ENCODE measurements around the gene TEX51.

TEX51 gene

GRCh38 chr2:126898636-126899035 is at the start of gene TEX51:
TSS of gene TEX51 (plus strand) at chr2:126898890. CDS start at chr2:126898919, 29 bp downstream.
- DNase-seq: no peak

GRCh38 chr2:126849054-126849453 is 49.6 kb upstream of the TEX51 start:
- DNase-seq: no peak

GRCh38 chr2:126849486-126849885 is 49.2 kb upstream of the TEX51 start:
- DNase-seq: no peak

- DNase-seq: no peak
Measured at GRCh38 chr2:126849991-126850535, 48.6 kb upstream of the TEX51 start.

GRCh38 chr2:126850940-126851339 is 47.8 kb upstream of the TEX51 start:
- DNase-seq: no peak

- no peak for DNase-seq
Measured at GRCh38 chr2:126851756-126852155, 46.9 kb upstream of the TEX51 start.

- no peak for DNase-seq
Measured at GRCh38 chr2:126852361-126852760, 46.3 kb upstream of the TEX51 start.

- DNase-seq: no peak
Measured at GRCh38 chr2:126855606-126856005, 43.1 kb upstream of the TEX51 start.

- DNase-seq: no peak
Measured at GRCh38 chr2:126856403-126856802, 42.3 kb upstream of the TEX51 start.

GRCh38 chr2:126857502-126857901 is 41.2 kb upstream of the TEX51 start:
- no peak for DNase-seq

- no peak for DNase-seq
Measured at GRCh38 chr2:126858013-126858412, 40.7 kb upstream of the TEX51 start.

GRCh38 chr2:126858436-126858835 is 40.3 kb upstream of the TEX51 start:
- DNase-seq: no peak

- DNase-seq: no peak
Measured at GRCh38 chr2:126858991-126859390, 39.7 kb upstream of the TEX51 start.

GRCh38 chr2:126859631-126860030 is 39.1 kb upstream of the TEX51 start:
- no peak for DNase-seq

- DNase-seq: no peak
Measured at GRCh38 chr2:126860385-126860784, 38.3 kb upstream of the TEX51 start.

- no peak for DNase-seq
Measured at GRCh38 chr2:126862730-126863129, 36.0 kb upstream of the TEX51 start.

GRCh38 chr2:126863336-126864015 is 35.2 kb upstream of the TEX51 start:
- no peak for DNase-seq

GRCh38 chr2:126864861-126865260 is 33.8 kb upstream of the TEX51 start:
- no peak for DNase-seq

- DNase-seq: no peak
Measured at GRCh38 chr2:126866451-126866850, 32.2 kb upstream of the TEX51 start.

GRCh38 chr2:126874961-126875360 is 23.7 kb upstream of the TEX51 start:
- DNase-seq: no peak

- DNase-seq: no peak
Measured at GRCh38 chr2:126876631-126877030, 22.1 kb upstream of the TEX51 start.

- DNase-seq: no peak
Measured at GRCh38 chr2:126877041-126877440, 21.6 kb upstream of the TEX51 start.

GRCh38 chr2:126877861-126878565 is 20.7 kb upstream of the TEX51 start:
- no peak for DNase-seq

GRCh38 chr2:126878601-126879000 is 20.1 kb upstream of the TEX51 start:
- DNase-seq: no peak
